Panc1 (cell line): Measurements from ENCODE around the gene CFAP69.

ENCODE experiments used
- CTCF ChIP-seq: fragments of 450-650 bp; IDR thresholded peaks from 2 replicates; pipeline ENCODE4 v1.5.1; 2017; ENCODE audit warnings: mild to moderate bottlenecking
- POLR2AphosphoS5 ChIP-seq: IDR thresholded peaks from 2 replicates; pipeline ENCODE4 v1.6.1; 2012; ENCODE audit warnings: mild to moderate bottlenecking, low read depth, low read length, moderate library complexity
- SIN3A ChIP-seq: IDR thresholded peaks from 2 replicates; pipeline ENCODE4 v1.6.1; 2012; ENCODE audit warnings: low read depth, mild to moderate bottlenecking, low read length, moderate library complexity, borderline replicate concordance; ENCODE audit not compliant: insufficient read depth
- TCF7L2 ChIP-seq: IDR thresholded peaks from 2 replicates; pipeline ENCODE4 v1.6.1; 2011; ENCODE audit warnings: mild to moderate bottlenecking, low read depth, low read length, inconsistent platforms
- TF ChIP-seq, protein P1 (sequence below), 2 experiments: IDR thresholded peaks; 2 replicates each; pipeline ENCODE4 v1.6.1; 2011 to 2012; ENCODE audit warnings: low read depth in 2 of 2, control low read depth in 1 of 2, low read length in 1 of 2, mild to moderate bottlenecking in 1 of 2, moderate library complexity in 1 of 2; ENCODE audit not compliant: insufficient read depth in 1 of 2

DNA sequence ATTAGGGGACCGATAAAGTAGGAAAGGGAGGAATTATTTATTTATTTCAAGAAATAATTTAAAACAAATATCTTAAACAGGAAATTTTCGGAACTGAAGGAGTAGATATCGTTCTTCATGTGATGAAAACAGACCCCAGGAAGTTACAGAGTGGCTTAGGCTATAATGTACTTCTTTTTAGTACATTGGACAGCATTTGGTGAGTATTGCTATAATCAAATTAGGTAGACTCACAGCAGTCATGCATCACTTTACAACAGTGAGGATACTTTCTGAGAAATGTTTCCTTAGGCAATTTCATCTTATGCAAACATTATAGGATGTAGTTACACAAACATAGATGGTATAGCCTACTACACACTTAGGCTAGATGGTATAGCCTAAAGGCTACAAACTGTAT lies 43.2 kb downstream of the CFAP69 start:
- TF ChIP-seq CTCF (no peak), POLR2AphosphoS5 (no peak), SIN3A (no peak), TCF7L2 (no peak)
- TF ChIP-seq, protein P1, sequence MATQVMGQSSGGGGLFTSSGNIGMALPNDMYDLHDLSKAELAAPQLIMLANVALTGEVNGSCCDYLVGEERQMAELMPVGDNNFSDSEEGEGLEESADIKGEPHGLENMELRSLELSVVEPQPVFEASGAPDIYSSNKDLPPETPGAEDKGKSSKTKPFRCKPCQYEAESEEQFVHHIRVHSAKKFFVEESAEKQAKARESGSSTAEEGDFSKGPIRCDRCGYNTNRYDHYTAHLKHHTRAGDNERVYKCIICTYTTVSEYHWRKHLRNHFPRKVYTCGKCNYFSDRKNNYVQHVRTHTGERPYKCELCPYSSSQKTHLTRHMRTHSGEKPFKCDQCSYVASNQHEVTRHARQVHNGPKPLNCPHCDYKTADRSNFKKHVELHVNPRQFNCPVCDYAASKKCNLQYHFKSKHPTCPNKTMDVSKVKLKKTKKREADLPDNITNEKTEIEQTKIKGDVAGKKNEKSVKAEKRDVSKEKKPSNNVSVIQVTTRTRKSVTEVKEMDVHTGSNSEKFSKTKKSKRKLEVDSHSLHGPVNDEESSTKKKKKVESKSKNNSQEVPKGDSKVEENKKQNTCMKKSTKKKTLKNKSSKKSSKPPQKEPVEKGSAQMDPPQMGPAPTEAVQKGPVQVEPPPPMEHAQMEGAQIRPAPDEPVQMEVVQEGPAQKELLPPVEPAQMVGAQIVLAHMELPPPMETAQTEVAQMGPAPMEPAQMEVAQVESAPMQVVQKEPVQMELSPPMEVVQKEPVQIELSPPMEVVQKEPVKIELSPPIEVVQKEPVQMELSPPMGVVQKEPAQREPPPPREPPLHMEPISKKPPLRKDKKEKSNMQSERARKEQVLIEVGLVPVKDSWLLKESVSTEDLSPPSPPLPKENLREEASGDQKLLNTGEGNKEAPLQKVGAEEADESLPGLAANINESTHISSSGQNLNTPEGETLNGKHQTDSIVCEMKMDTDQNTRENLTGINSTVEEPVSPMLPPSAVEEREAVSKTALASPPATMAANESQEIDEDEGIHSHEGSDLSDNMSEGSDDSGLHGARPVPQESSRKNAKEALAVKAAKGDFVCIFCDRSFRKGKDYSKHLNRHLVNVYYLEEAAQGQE (IDR thresholded peaks at IDR 0.05; ENCODE audit: insufficient read depth in 1 of 2, low read depth in 2 of 2, low read length in 1 of 2): no peak
